ENCODE measurements around the gene TNNT3. TPM values are rescaled to one million over a fixed set of nuclear protein-coding genes. Genes with fewer than 3 reads are reported as not detected.

TNNT3 gene
- polyA plus RNA-seq, 1 experiment = not detected

GRCh38 chr11:1933416-1934334 lies 14.2 kb downstream of the TNNT3 start:
- no peak for TF ChIP-seq CTCF (IDR thresholded peaks at IDR 0.05; ENCODE audit: low read depth, low read length)
- ChIA-PET CTCF (no interaction called here), POLR2A (no interaction called here)
- H3K9me3 ChIP-seq (ENCODE audit: control insufficient read depth, insufficient read depth, low read length) = no peaks in the 10 kb centered on the region
- H3K4me3 ChIP-seq (ENCODE audit: low read depth, low read length) = no peak overlapping the region
- no peak for DNase-seq (ENCODE audit: low read depth, low spot score)
- no peak overlapping the region for H3K27ac ChIP-seq (ENCODE audit: low read depth, low read length)
- H3K27me3 ChIP-seq (ENCODE audit: control insufficient read depth, insufficient read depth, low read length) = peaks cover 8% of the 10 kb centered on the region

GRCh38 chr11:1934335-1935155 lies 15.0 kb downstream of the TNNT3 start:
- no peak for DNase-seq (ENCODE audit: low read depth, low spot score)
- ChIA-PET POLR2A (no interaction called here), CTCF (no interaction called here)
- no peaks in the 10 kb centered on the region; the same call in 1 of the 2 replicates for H3K9me3 ChIP-seq (ENCODE audit: control insufficient read depth, insufficient read depth, low read length)
- no peak overlapping the region for H3K4me3 ChIP-seq (ENCODE audit: low read depth, low read length)
- H3K27me3 ChIP-seq (ENCODE audit: control insufficient read depth, insufficient read depth, low read length) = peaks cover 11% of the 10 kb centered on the region
- TF ChIP-seq CTCF (IDR thresholded peaks at IDR 0.05; ENCODE audit: low read depth, low read length) = no peak
- H3K27ac ChIP-seq (ENCODE audit: low read depth, low read length) = no peak overlapping the region

- no peak for DNase-seq (ENCODE audit: low read depth, low spot score)
- Histone ChIP-seq H3K27ac (ENCODE audit: low read depth, low read length) (no peak overlapping the region), H3K4me3 (ENCODE audit: low read depth, low read length) (no peak overlapping the region), H3K27me3 (ENCODE audit: control insufficient read depth, insufficient read depth, low read length) (peaks cover 11% of the 10 kb centered on the region), H3K9me3 (ENCODE audit: control insufficient read depth, insufficient read depth, low read length) (no peaks in the 10 kb centered on the region; the same call in 1 of the 2 replicates)
- CTCF ChIA-PET = no interaction called here
- TF ChIP-seq CTCF (IDR thresholded peaks at IDR 0.05; ENCODE audit: low read depth, low read length) = no peak
- POLR2A ChIA-PET = no interaction called here
Measured at GRCh38 chr11:1935156-1936071, 15.9 kb downstream of the TNNT3 start.

- CTCF ChIA-PET = no interaction called here
- no peak for TF ChIP-seq CTCF (IDR thresholded peaks at IDR 0.05; ENCODE audit: low read depth, low read length)
Measured at GRCh38 chr11:1936072-1936780, 16.7 kb downstream of the TNNT3 start.

More at GRCh38 chr11:1936072-1936780, 16.7 kb downstream of the TNNT3 start:
- DNase-seq (ENCODE audit: low read depth, low spot score) = no peak
- H3K27me3 ChIP-seq (ENCODE audit: control insufficient read depth, insufficient read depth, low read length) = peaks cover 11% of the 10 kb centered on the region
- no peaks in the 10 kb centered on the region; the same call in 1 of the 2 replicates for H3K9me3 ChIP-seq (ENCODE audit: control insufficient read depth, insufficient read depth, low read length)
- H3K27ac ChIP-seq (ENCODE audit: low read depth, low read length) = no peak overlapping the region
- POLR2A ChIA-PET = no interaction called here
- H3K4me3 ChIP-seq (ENCODE audit: low read depth, low read length) = no peak overlapping the region

Measured in AG04450 (cell line).